MM.1S (cell line): ENCODE results near the gene PGAM2.

Experiments used
- EZH2 ChIP-seq: fragments of 300-600 bp; sonication (generic); optimal IDR thresholded peaks from 2 replicates; pipeline ENCODE3; 2017; ENCODE audit warnings: low read depth, mild to moderate bottlenecking, antibody characterized with exemption, low read length, mixed read lengths
- TF ChIP-seq, protein P1 (sequence below): fragments of 300-600 bp; sonication (generic); IDR thresholded peaks from 2 replicates; pipeline ENCODE4 v1.5.1; 2016; ENCODE audit warnings: antibody characterized with exemption, low read length, mixed read lengths

DNA sequence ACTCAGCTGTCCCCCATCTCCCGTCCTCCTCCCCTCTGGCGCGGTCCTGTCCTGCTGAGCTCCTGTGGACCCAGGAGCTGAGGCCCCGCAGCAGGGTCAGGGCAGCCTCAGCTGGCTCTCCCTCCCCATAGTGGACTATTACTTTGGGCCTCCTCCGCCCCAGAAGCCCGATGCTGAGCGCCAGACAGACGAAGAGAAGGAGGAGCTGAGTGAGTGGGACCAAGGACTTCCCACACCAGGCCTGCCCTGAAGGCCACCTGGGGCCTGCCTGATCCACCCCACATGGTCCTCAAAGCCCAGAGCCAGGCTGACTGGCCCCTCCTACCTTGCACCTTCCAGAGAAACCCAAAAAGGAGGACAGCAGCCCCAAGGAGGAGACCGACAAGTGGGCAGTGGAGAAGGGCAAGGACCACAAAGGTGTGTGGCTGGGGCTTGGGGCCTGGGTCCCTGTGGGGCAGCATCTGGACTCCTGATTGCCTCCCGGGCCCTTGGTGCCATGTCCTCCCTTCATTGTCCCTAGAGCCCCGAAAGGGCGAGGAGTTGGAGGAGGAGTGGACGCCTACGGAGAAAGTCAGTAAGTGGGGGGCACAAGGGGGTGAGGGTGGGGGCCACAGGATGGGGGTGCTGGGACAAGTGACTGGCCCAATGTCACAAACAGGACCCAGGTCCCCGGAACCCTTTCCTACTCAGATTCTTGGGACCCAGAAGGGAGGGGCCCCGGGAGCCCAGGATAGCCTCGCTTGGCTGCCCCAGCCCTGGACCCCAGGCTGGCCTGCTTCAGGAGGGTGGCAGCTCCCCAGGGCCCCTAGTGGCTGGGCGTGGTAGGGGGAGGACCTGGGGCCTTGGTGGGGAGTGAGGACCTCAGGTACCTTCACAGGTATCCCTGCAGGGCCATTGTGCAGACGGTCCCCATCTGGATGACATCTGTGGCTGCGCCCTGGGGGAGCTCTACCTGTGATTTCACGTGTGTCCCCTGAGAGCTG, 43.7 kb upstream of the PGAM2 start:
- TF ChIP-seq, protein P1, sequence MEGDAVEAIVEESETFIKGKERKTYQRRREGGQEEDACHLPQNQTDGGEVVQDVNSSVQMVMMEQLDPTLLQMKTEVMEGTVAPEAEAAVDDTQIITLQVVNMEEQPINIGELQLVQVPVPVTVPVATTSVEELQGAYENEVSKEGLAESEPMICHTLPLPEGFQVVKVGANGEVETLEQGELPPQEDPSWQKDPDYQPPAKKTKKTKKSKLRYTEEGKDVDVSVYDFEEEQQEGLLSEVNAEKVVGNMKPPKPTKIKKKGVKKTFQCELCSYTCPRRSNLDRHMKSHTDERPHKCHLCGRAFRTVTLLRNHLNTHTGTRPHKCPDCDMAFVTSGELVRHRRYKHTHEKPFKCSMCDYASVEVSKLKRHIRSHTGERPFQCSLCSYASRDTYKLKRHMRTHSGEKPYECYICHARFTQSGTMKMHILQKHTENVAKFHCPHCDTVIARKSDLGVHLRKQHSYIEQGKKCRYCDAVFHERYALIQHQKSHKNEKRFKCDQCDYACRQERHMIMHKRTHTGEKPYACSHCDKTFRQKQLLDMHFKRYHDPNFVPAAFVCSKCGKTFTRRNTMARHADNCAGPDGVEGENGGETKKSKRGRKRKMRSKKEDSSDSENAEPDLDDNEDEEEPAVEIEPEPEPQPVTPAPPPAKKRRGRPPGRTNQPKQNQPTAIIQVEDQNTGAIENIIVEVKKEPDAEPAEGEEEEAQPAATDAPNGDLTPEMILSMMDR, result peak; percentile 6; the same call in 1 of the 2 replicates
- no peak for TF ChIP-seq EZH2
